H1 (cell line): ENCODE results near the gene HPX. TPM values are rescaled to one million over a fixed set of nuclear protein-coding genes. Genes with fewer than 3 reads are reported as not detected.

ENCODE experiments used
- ATF3 ChIP-seq: IDR thresholded peaks from 2 replicates; pipeline ENCODE4 v1.6.1; 2011; ENCODE audit warnings: low read depth, mild to moderate bottlenecking, low read length; ENCODE audit not compliant: insufficient read depth
- BACH1 ChIP-seq: IDR thresholded peaks from 2 replicates; pipeline ENCODE4 v1.6.1; 2012; ENCODE audit warnings: low read length, improper control_type of control experiment
- BCL11A ChIP-seq, 2 experiments: IDR thresholded peaks; one replicate each; pipeline ENCODE4 v1.6.1; 2011; ENCODE audit warnings: low read depth in 2 of 2, low read length in 2 of 2, mild to moderate bottlenecking in 2 of 2
- CBX5 ChIP-seq: fragments of 300-800, 300-1000 bp; sonication (generic); IDR thresholded peaks from 2 replicates; pipeline ENCODE4 v1.7.1; 2016; ENCODE audit warnings: antibody characterized with exemption, low read length, low read depth
- CREB1 ChIP-seq: IDR thresholded peaks from 2 replicates; pipeline ENCODE4 v1.6.1; 2012; ENCODE audit warnings: inconsistent platforms
- EZH2 ChIP-seq: fragments of 200-600 bp; sonication (generic); IDR thresholded peaks from 2 replicates; pipeline ENCODE4 v1.7.1; 2012; ENCODE audit warnings: low read depth, mild to moderate bottlenecking, moderate library complexity, low read length, inconsistent platforms; ENCODE audit not compliant: severe bottlenecking
- GTF2F1 ChIP-seq: IDR thresholded peaks from 2 replicates; pipeline ENCODE4 v1.6.1; 2012; ENCODE audit warnings: low read depth, low read length, improper control_type of control experiment, borderline replicate concordance
- MAFK ChIP-seq: IDR thresholded peaks from 2 replicates; pipeline ENCODE4 v1.6.1; 2012; ENCODE audit warnings: low read depth, mild to moderate bottlenecking, improper control_type of control experiment, low read length
- POLR2AphosphoS5 ChIP-seq: IDR thresholded peaks from 2 replicates; pipeline ENCODE4 v1.6.1; 2011; ENCODE audit warnings: low read depth, low read length
- POU5F1 ChIP-seq: IDR thresholded peaks from 2 replicates; pipeline ENCODE4 v1.6.1; 2011; ENCODE audit warnings: low read depth, mild to moderate bottlenecking, low read length, moderate library complexity
- RFX5 ChIP-seq: IDR thresholded peaks from 2 replicates; pipeline ENCODE4 v1.6.1; 2011; ENCODE audit warnings: low read depth, low read length, improper control_type of control experiment, borderline replicate concordance
- SP4 ChIP-seq: IDR thresholded peaks from 2 replicates; pipeline ENCODE4 v1.6.1; 2012; ENCODE audit warnings: low read length, inconsistent platforms
- SUZ12 ChIP-seq: fragments of 200-600 bp; sonication (generic); IDR thresholded peaks from 2 replicates; pipeline ENCODE4 v1.6.1; 2012; ENCODE audit warnings: mild to moderate bottlenecking, inconsistent platforms, low read length, moderate library complexity, mixed read lengths
- YY1 ChIP-seq: IDR thresholded peaks from 2 replicates; pipeline ENCODE4 v1.6.1; 2011; ENCODE audit warnings: low read depth, mild to moderate bottlenecking, low read length
- polyA plus RNA-seq, 7 experiments: library from polyadenylated mRNA; depleted of rRNA in 3 of 7; stranded (reverse) in 5 of 7; unstranded in 2 of 7; fragments of >200 nt in 5 of 7; fragments of 200-250 nt in 2 of 7; gene quantifications; 1 replicate in 5 of 7; 2 replicates in 1 of 7; 4 replicates in 1 of 7; pipeline versions ENCODE4 v1.2.1 to v1.2.3, GENCODE V29; 2011 to 2013; ENCODE audit warnings: missing spikeins in 2 of 7, mixed read lengths in 2 of 7
- total RNA-seq: library from RNA; stranded (reverse); fragmentation: NEBNext Ultra II Directional; extraction: Animal tissue kit (Norgen Biotek cat#: 25700); gene quantifications from 2 replicates; pipeline ENCODE4 v1.2.1, GENCODE V29; 2021

The HPX gene
- total and polyA plus RNA-seq, 2 of the 8 experiments (the other 6 are each of a cell fraction or from before 2014, with no cell fraction given) = 0.80 to 0.97 TPM

- TF ChIP-seq POU5F1 (peak; percentile 75; the same call in 1 of the 2 replicates), ATF3 (no peak), SP4 (no peak), BACH1 (no peak), RFX5 (no peak), CBX5 (no peak), YY1 (no peak), POLR2AphosphoS5 (no peak), CREB1 (no peak), SUZ12 (no peak), MAFK (peak; percentile 41), GTF2F1 (no peak), BCL11A (IDR thresholded peaks at IDR 0.05; ENCODE audit: low read depth in 2 of 2, low read length in 2 of 2) (no peak), EZH2 (no peak)
- TF ChIP-seq, all 59 proteins: peak for 3
These were observed 55.6 kb downstream of the HPX start (continued) for GRCh38 chr11:6385046-6385777.

Other genes starting within 250 kb of the HPX start
- not detected in 2 replicates for gene OR52W1, start 241.8 kb downstream of the HPX start, total RNA-seq
- not detected in 2 replicates for gene OR52W1, start 241.8 kb downstream of the HPX start, polyA plus RNA-seq (2011; rRNA removed)
- gene C11orf42, start 235.4 kb downstream of the HPX start, total RNA-seq = not detected in 2 replicates
- gene C11orf42, start 235.4 kb downstream of the HPX start, polyA plus RNA-seq (2011; rRNA removed) = not detected in 2 replicates
- 16.8 TPM in 2 replicates for gene FHIP1B, start 206.4 kb downstream of the HPX start, total RNA-seq
- 41.9 and 67.1 TPM in 2 replicates for gene FHIP1B, start 206.4 kb downstream of the HPX start, polyA plus RNA-seq (2011; rRNA removed)
- 0.33 TPM in 1 of 2 replicates, not detected in the other for gene CNGA4, start 201.9 kb downstream of the HPX start, total RNA-seq
- 0.29 and 0.74 TPM in 2 replicates for gene CNGA4, start 201.9 kb downstream of the HPX start, polyA plus RNA-seq (2011; rRNA removed)
- gene CCKBR, start 181.1 kb downstream of the HPX start, total RNA-seq = 4.6 and 5.7 TPM in 2 replicates
- 9.1 and 9.8 TPM in 2 replicates for gene CCKBR, start 181.1 kb downstream of the HPX start, polyA plus RNA-seq (2011; rRNA removed)
- 17.7 and 20.4 TPM in 2 replicates for gene CAVIN3, start 120.5 kb downstream of the HPX start, total RNA-seq
- 26.4 and 27.6 TPM in 2 replicates for gene CAVIN3, start 120.5 kb downstream of the HPX start, polyA plus RNA-seq (2011; rRNA removed)
- gene SMPD1, start 50.5 kb downstream of the HPX start, total RNA-seq = 1.9 and 3.1 TPM in 2 replicates
- 2.4 and 4.5 TPM in 2 replicates for gene SMPD1, start 50.5 kb downstream of the HPX start, polyA plus RNA-seq (2011; rRNA removed)
- gene APBB1, start 21.9 kb downstream of the HPX start, total RNA-seq = 23.6 and 23.9 TPM in 2 replicates
- gene APBB1, start 21.9 kb downstream of the HPX start, polyA plus RNA-seq (2011; rRNA removed) = 33.1 and 44.7 TPM in 2 replicates
- gene TRIM3, start 33.0 kb upstream of the HPX start, total RNA-seq = 14.3 and 15.7 TPM in 2 replicates
- gene TRIM3, start 33.0 kb upstream of the HPX start, polyA plus RNA-seq (2011; rRNA removed) = 10.7 and 16.2 TPM in 2 replicates
- gene ARFIP2, start 40.3 kb upstream of the HPX start, total RNA-seq = 48.7 and 51.1 TPM in 2 replicates
- gene ARFIP2, start 40.3 kb upstream of the HPX start, polyA plus RNA-seq (2011; rRNA removed) = 48.3 and 50.3 TPM in 2 replicates
- gene TIMM10B, start 40.5 kb upstream of the HPX start, total RNA-seq = 38.2 and 45.6 TPM in 2 replicates
- 47.8 and 56.0 TPM in 2 replicates for gene TIMM10B, start 40.5 kb upstream of the HPX start, polyA plus RNA-seq (2011; rRNA removed)
- gene DNHD1, start 56.3 kb upstream of the HPX start, total RNA-seq = 4.2 and 5.0 TPM in 2 replicates
- 6.8 and 7.6 TPM in 2 replicates for gene DNHD1, start 56.3 kb upstream of the HPX start, polyA plus RNA-seq (2011; rRNA removed)
- gene RRP8, start 162.6 kb upstream of the HPX start, total RNA-seq = 14.9 and 15.4 TPM in 2 replicates
- gene RRP8, start 162.6 kb upstream of the HPX start, polyA plus RNA-seq (2011; rRNA removed) = 3.6 and 4.2 TPM in 2 replicates
- gene ILK, start 162.8 kb upstream of the HPX start, total RNA-seq = 91.4 and 103 TPM in 2 replicates
- gene ILK, start 162.8 kb upstream of the HPX start, polyA plus RNA-seq (2011; rRNA removed) = 117 and 132 TPM in 2 replicates
- gene TAF10, start 171.2 kb upstream of the HPX start, total RNA-seq = 128 and 153 TPM in 2 replicates
- gene TAF10, start 171.2 kb upstream of the HPX start, polyA plus RNA-seq (2011; rRNA removed) = 213 and 242 TPM in 2 replicates
- 34.9 and 36.1 TPM in 2 replicates for gene TPP1, start 178.4 kb upstream of the HPX start, total RNA-seq
- 58.4 and 77.5 TPM in 2 replicates for gene TPP1, start 178.4 kb upstream of the HPX start, polyA plus RNA-seq (2011; rRNA removed)
- gene DCHS1, start 214.8 kb upstream of the HPX start, total RNA-seq = 10.5 and 11.3 TPM in 2 replicates
- gene DCHS1, start 214.8 kb upstream of the HPX start, polyA plus RNA-seq (2011; rRNA removed) = 8.2 and 8.9 TPM in 2 replicates
- gene MRPL17, start 242.4 kb upstream of the HPX start, total RNA-seq = 70.5 and 71.7 TPM in 2 replicates
- 44.5 and 55.7 TPM in 2 replicates for gene MRPL17, start 242.4 kb upstream of the HPX start, polyA plus RNA-seq (2011; rRNA removed)